HUES6 (cell line): ENCODE data around the gene SLCO3A1.
"Not testable (repeated sequence)": the region's sequence is repeated elsewhere in the genome, so short reads cannot be mapped to it uniquely, and the experiment has no call there.

Experiments used
- H3K27ac ChIP-seq: 2 replicates; pipeline ENCODE4 v1.7.0; 2013; ENCODE audit warnings: low read depth, mild to moderate bottlenecking, low read length, inconsistent platforms
- H3K27me3 ChIP-seq: 2 replicates; pipeline ENCODE4 v1.6.1; 2013; ENCODE audit warnings: low read length; ENCODE audit not compliant: control insufficient read depth, insufficient read depth
- H3K36me3 ChIP-seq: 2 replicates; pipeline ENCODE4 v1.6.1; 2013; ENCODE audit warnings: low read length; ENCODE audit not compliant: control insufficient read depth, insufficient read depth
- H3K4me1 ChIP-seq: 2 replicates; pipeline ENCODE4 v1.6.1; 2013; ENCODE audit warnings: low read length; ENCODE audit not compliant: control insufficient read depth, insufficient read depth
- H3K4me3 ChIP-seq: 2 replicates; pipeline ENCODE4 v1.5.1; 2013; ENCODE audit warnings: low read depth, low read length
- H3K9ac ChIP-seq: one replicate; pipeline ENCODE4 v1.6.1; 2013; ENCODE audit warnings: mild to moderate bottlenecking, low read length
- H3K9me3 ChIP-seq: 2 replicates; pipeline ENCODE4 v1.6.1; 2013; ENCODE audit warnings: low read depth, low read length; ENCODE audit not compliant: control insufficient read depth, insufficient read depth

Gene SLCO3A1

GRCh38 chr15:91950631-91951329 lies 97.3 kb downstream of the SLCO3A1 start:
- H3K36me3 ChIP-seq, result no peaks in the 10 kb centered on the region
- H3K9ac ChIP-seq, result no peak overlapping the region
- no peak overlapping the region for H3K4me3 ChIP-seq
- H3K4me1 ChIP-seq, result peaks cover 39% of the 10 kb centered on the region
- H3K27ac ChIP-seq, result no peak overlapping the region
- H3K27me3 ChIP-seq, result no peaks in the 10 kb centered on the region
- H3K9me3 ChIP-seq, result no peaks in the 10 kb centered on the region

DNA sequence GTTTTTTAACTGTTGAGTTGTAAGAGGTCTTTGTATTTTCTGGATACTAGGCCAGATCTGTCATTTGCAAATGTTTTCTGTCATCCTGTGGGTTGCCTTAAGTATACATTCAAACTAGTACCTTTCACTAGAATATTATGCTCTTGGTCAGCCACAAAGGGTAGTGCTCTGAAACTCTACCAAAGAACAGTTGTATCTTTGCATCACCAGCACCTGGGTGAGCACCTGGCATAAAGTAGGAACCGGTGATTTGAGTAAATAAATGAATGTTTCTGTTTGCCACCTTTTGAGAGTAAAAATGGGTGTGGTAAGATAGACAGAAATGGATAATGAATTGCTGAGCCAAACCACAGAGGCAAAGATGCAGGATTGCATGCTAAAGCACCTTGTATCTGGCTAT lies 98.7 kb downstream of the SLCO3A1 start:
- H3K4me3 ChIP-seq, result no peak overlapping the region
- no peak overlapping the region for H3K27ac ChIP-seq
- H3K9me3 ChIP-seq, result no peaks in the 10 kb centered on the region
- H3K9ac ChIP-seq, result no peak overlapping the region
- H3K27me3 ChIP-seq, result no peaks in the 10 kb centered on the region
- peaks cover 45% of the 10 kb centered on the region for H3K4me1 ChIP-seq
- no peaks in the 10 kb centered on the region for H3K36me3 ChIP-seq

DNA sequence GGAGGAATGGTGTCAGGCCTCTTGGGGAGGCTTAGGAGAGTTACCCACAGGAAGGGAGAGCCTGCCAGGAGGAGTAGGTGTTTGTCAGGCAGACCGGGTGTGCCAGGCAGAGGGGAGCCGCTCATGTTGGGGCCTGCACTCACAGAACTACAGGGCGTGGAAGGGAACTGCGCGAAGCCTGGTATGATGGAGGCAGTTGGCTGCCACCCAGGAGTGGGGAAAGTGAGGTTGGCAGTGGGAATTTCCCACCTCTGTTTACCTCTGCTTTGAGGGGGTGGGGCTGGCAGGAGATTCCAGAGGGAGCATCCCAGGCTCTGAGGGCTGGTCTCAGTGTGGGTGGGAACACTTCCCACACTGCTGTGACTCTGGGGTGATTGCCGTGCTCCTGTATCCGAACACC lies 99.9 kb downstream of the SLCO3A1 start:
- H3K4me3 ChIP-seq, result no peak overlapping the region
- H3K9me3 ChIP-seq, result no peaks in the 10 kb centered on the region
- no peaks in the 10 kb centered on the region for H3K27me3 ChIP-seq
- no peak overlapping the region for H3K9ac ChIP-seq
- no peaks in the 10 kb centered on the region for H3K36me3 ChIP-seq
- H3K27ac ChIP-seq, result no peak overlapping the region
- H3K4me1 ChIP-seq, result peaks cover 32% of the 10 kb centered on the region

GRCh38 chr15:91954292-91954691 lies 100.8 kb downstream of the SLCO3A1 start:
- Histone ChIP-seq H3K9ac (no peak overlapping the region), H3K4me1 (peaks cover 27% of the 10 kb centered on the region), H3K4me3 (no peak overlapping the region), H3K36me3 (no peaks in the 10 kb centered on the region), H3K27me3 (no peaks in the 10 kb centered on the region), H3K27ac (no peak overlapping the region), H3K9me3 (no peaks in the 10 kb centered on the region)

- Histone ChIP-seq H3K4me3 (no peak overlapping the region), H3K27me3 (no peaks in the 10 kb centered on the region), H3K9ac (peak overlapping the region; percentile 17), H3K27ac (peak overlapping the region; percentile 22; the same call in 1 of the 2 replicates), H3K36me3 (no peaks in the 10 kb centered on the region), H3K9me3 (no peaks in the 10 kb centered on the region), H3K4me1 (peaks cover 11% of the 10 kb centered on the region)
Measured at GRCh38 chr15:91956026-91956723, 102.7 kb downstream of the SLCO3A1 start.

DNA sequence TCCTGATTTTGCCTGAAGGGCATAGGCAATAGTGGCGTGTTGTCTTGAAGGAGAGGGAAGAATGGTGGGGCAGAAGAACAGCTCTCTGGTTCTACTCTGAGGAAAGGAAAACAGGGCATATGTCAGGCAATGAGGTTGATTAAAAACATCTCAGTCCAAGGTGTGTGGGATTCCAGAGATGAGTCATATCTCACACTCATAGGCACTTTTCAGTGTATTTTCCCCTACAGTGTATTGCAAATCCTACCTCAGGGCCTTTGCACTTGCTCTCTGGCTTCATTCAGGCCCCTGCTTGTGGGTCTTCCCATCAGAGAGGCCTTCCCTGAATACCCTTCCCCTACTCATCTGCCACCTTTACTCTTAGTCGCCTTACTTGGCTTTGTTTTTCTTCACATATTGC lies 107.8 kb downstream of the SLCO3A1 start:
- Histone ChIP-seq H3K27me3 (no peaks in the 10 kb centered on the region), H3K27ac (no peak overlapping the region), H3K4me1 (peaks cover 10% of the 10 kb centered on the region), H3K9me3 (peaks cover 4% of the 10 kb centered on the region; the same call in 1 of the 2 replicates), H3K36me3 (no peaks in the 10 kb centered on the region), H3K9ac (no peak overlapping the region), H3K4me3 (no peak overlapping the region)

DNA sequence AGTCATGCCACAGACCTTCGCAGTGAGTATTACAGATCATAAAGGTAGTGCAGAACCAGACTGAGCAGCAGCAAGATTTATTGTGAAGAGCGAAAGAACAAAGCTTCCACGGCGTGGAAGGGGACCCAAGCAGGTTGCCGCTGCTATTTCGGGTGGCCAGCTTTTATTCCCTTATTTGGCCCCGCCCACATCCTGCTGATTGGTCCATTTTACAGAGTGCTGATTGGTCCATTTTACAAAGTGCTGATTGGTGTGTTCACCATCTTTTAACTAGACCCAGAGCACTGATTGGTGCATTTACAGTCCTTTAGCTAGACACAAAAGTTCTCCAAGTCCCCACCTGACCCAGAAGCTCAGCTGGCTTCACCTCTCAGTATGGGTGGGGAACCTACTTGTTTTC lies 110.2 kb downstream of the SLCO3A1 start:
- not testable (repeated sequence) for H3K9me3 ChIP-seq, H3K27ac ChIP-seq, H3K36me3 ChIP-seq, H3K27me3 ChIP-seq, H3K9ac ChIP-seq, H3K4me3 ChIP-seq
- peaks cover 12% of the 10 kb centered on the region for H3K4me1 ChIP-seq

DNA sequence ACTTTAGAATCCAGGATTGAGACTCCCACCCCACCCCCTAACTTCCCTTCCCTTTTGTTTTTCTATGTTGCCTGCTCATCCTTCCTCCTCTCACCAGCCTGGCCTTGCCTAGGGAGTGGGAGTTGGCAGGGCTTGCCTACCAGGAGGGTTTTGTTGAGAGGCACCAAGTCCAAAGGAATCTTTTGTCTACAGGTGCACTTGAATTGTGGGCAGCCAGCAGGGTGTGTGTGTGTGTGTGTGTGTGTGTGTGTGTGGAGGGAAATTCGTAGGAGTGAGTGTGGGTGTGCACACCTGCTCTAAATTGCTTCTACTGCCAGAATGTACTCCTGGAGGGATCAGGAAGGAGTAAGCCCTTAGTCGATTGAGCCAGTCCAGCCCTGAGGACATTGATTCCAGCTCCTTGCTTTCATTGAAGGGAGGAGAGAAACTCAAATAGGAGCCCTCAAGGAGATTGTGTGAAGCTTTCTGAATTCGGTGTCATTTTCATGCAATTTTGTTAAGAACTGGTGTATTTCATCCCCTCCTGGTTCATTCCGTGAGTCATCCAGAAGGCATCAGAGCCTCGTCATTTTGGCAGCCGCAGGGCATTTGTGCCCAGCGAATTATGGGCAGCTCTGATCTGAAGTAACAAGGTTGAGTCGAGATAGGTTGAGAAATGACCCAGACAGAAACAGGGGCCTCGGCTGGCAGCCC lies 112.1 kb downstream of the SLCO3A1 start:
- Histone ChIP-seq H3K36me3 (no peaks in the 10 kb centered on the region), H3K27me3 (no peaks in the 10 kb centered on the region), H3K27ac (no peak overlapping the region), H3K9ac (no peak overlapping the region), H3K9me3 (peaks cover 4% of the 10 kb centered on the region; the same call in 1 of the 2 replicates), H3K4me3 (no peak overlapping the region), H3K4me1 (peaks cover 12% of the 10 kb centered on the region)

DNA sequence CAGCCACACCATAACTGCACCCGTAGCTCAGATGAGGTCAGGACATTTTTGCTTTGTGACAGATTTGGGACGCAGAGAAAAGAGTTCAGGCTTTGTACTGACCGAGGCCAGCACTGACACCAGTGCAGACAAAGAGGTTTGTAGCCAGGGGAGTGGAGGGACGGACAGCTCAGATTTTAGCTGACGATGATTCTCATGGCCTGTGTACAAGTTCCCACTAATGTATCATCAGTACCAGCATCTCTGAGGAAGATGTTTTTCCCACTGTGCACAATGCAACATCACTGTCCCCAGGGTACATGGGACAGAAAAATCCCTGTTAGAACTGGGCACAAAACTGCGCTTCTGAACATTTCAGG lies 112.7 kb downstream of the SLCO3A1 start:
- Histone ChIP-seq H3K4me3 (no peak overlapping the region), H3K36me3 (no peaks in the 10 kb centered on the region), H3K9ac (no peak overlapping the region), H3K4me1 (peaks cover 12% of the 10 kb centered on the region), H3K27me3 (no peaks in the 10 kb centered on the region), H3K27ac (no peak overlapping the region), H3K9me3 (peaks cover 4% of the 10 kb centered on the region; the same call in 1 of the 2 replicates)

DNA sequence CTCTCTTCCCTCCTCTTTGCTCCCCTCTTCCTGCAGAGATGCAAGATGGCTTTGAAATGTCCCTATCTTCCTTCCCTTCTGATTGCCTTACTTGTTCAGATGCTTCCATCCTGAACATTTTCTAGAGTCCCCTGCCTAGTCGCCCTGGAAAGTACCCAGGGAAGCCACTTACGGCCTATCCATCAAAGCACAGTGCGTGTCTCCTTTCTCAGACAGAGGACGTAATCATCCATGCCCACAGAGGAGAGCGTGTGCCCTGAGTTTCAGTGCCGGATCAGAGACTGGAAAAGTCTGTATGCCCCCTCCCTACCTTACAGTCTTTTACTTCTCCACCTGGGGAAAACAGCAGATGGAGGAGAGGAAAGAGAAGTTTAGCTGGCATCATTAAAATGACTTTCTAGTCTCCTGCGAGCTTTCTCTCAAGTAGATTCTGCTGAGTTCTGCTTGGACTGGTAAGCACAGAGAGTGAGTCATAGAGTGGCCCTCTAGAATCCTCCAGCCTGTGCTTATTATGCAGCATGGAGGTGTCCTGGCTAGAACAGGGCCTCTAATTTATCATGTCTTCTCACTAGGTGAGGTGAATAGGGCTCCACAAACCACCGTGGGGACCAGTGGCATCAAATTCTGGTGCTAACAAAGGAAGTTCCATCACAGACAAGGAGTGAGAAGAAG lies 114.6 kb downstream of the SLCO3A1 start:
- Histone ChIP-seq H3K9ac (no peak overlapping the region), H3K9me3 (peaks cover 4% of the 10 kb centered on the region; the same call in 1 of the 2 replicates), H3K27ac (no peak overlapping the region), H3K4me3 (no peak overlapping the region), H3K27me3 (no peaks in the 10 kb centered on the region), H3K4me1 (peaks cover 12% of the 10 kb centered on the region), H3K36me3 (no peaks in the 10 kb centered on the region)
